ENCODE data around the gene KCNIP1. TPM values are rescaled to one million over a fixed set of nuclear protein-coding genes. Genes with fewer than 3 reads are reported as not detected.

Gene KCNIP1
- total RNA-seq, 1 experiment from 2014 or later: not detected

GRCh38 chr5:170519549-170519948 is 15.7 kb downstream of the KCNIP1 start:
- H3K27ac ChIP-seq (ENCODE audit: low read length): no peak overlapping the region
- BruUV-seq (replicated peaks): no TSS peak
- in situ Hi-C loops (cut with HindIII; ENCODE audit: low pct_unique_long_range_greater_than_20kb, low sequenced_read_pairs) (no loop called here), intact Hi-C loops (cut with micrococcal nuclease; ENCODE audit: unreplicated experiment) (no loop called here)
- TF ChIP-seq SIN3A (IDR thresholded peaks at IDR 0.05; ENCODE audit: borderline replicate concordance, insufficient read depth, low read depth, low read length) (no peak), CTCF (IDR thresholded peaks at IDR 0.05) (no peak), TCF7L2 (IDR thresholded peaks at IDR 0.05; ENCODE audit: low read depth, low read length) (no peak), REST (IDR thresholded peaks at IDR 0.05; ENCODE audit: insufficient read depth in 1 of 2, low read depth in 2 of 2, low read length in 1 of 2) (no peak), POLR2AphosphoS5 (IDR thresholded peaks at IDR 0.05; ENCODE audit: low read depth, low read length) (no peak)
- H3K36me3 ChIP-seq (ENCODE audit: control insufficient read depth, insufficient read depth, low read length): no peaks in the 10 kb centered on the region
- POLR2A ChIA-PET: no interaction called here
- CTCF ChIA-PET: no interaction called here
- no peaks in the 10 kb centered on the region for H3K9me3 ChIP-seq (ENCODE audit: control insufficient read depth, insufficient read depth, low read depth, low read length)
- DNase-seq (ENCODE audit: low read depth, low spot score) (no peak), ATAC-seq (no peak)
- H3K27me3 ChIP-seq (ENCODE audit: control insufficient read depth, insufficient read depth, low read length): no peaks in the 10 kb centered on the region; the same call in 1 of the 2 replicates
- H3K4me1 ChIP-seq (ENCODE audit: control insufficient read depth, insufficient read depth, low read length): peaks cover 4% of the 10 kb centered on the region; the same call in 1 of the 2 replicates
- no peak overlapping the region for H3K4me3 ChIP-seq (ENCODE audit: low read depth in 2 of 2, low read length in 2 of 2)

GRCh38 chr5:170520372-170520771 is 16.6 kb downstream of the KCNIP1 start:
- BruUV-seq (replicated peaks): no TSS peak
- CTCF ChIA-PET: no interaction called here
- no peaks in the 10 kb centered on the region for H3K36me3 ChIP-seq (ENCODE audit: control insufficient read depth, insufficient read depth, low read length)
- H3K4me3 ChIP-seq (ENCODE audit: low read depth in 2 of 2, low read length in 2 of 2): no peak overlapping the region
- no peak for ATAC-seq
- H3K27ac ChIP-seq (ENCODE audit: low read length): no peak overlapping the region
- intact Hi-C loops (cut with micrococcal nuclease; ENCODE audit: unreplicated experiment): no loop called here
- POLR2A ChIA-PET: no interaction called here
- no peaks in the 10 kb centered on the region; the same call in 1 of the 2 replicates for H3K27me3 ChIP-seq (ENCODE audit: control insufficient read depth, insufficient read depth, low read length)
- TF ChIP-seq TCF7L2 (IDR thresholded peaks at IDR 0.05; ENCODE audit: low read depth, low read length): no peak
- no peak for TF ChIP-seq REST (IDR thresholded peaks at IDR 0.05; ENCODE audit: insufficient read depth in 1 of 2, low read depth in 2 of 2, low read length in 1 of 2)
- TF ChIP-seq POLR2AphosphoS5 (IDR thresholded peaks at IDR 0.05; ENCODE audit: low read depth, low read length): no peak
- no peak for TF ChIP-seq CTCF (IDR thresholded peaks at IDR 0.05)
- TF ChIP-seq SIN3A (IDR thresholded peaks at IDR 0.05; ENCODE audit: borderline replicate concordance, insufficient read depth, low read depth, low read length): no peak
- H3K4me1 ChIP-seq (ENCODE audit: control insufficient read depth, insufficient read depth, low read length): peaks cover 4% of the 10 kb centered on the region; the same call in 1 of the 2 replicates
- no peaks in the 10 kb centered on the region for H3K9me3 ChIP-seq (ENCODE audit: control insufficient read depth, insufficient read depth, low read depth, low read length)
- in situ Hi-C loops (cut with HindIII; ENCODE audit: low pct_unique_long_range_greater_than_20kb, low sequenced_read_pairs): no loop called here
- DNase-seq (ENCODE audit: low read depth, low spot score): no peak

All from Panc1 (cell line).